Naive thymus-derived CD8-positive, alpha-beta T cell (primary cell): ENCODE measurements around the gene LARGE1. TPM values are rescaled to one million over a fixed set of nuclear protein-coding genes. Genes with fewer than 3 reads are reported as not detected.

ENCODE experiments used
- ATAC-seq, 2 donors: fragments of 150-1000 bp; cut with Tn5 transposase in 1 of 2; sonication (Bioruptor Pico), chemical (Tn5 transposase) in 1 of 2; 1 replicate in 1 of 2; 2 replicates in 1 of 2; pipeline ENCODE4 v1.10.0; 2021; ENCODE audit warnings: mild to moderate bottlenecking in 2 of 2, moderate library complexity in 2 of 2
- POLR2A ChIA-PET: fragments of 350-600 bp; sonication (Branson Sonifier 250); formaldehyde crosslinking; loops from one replicate; lab custom pipeline; 2021; ENCODE audit warnings: antibody characterized with exemption; lab: Charles Lee
- DNase-seq, 10 donors: peaks; one replicate each; pipeline versions ENCODE4 v3.0.0 to v3.0.0-alpha.2; 2020 to 2022
- H3K27ac Mint-ChIP-seq, 10 donors: one replicate each; pipeline ENCODE4 v1.8.0; 2020 to 2022; ENCODE audit warnings: mild to moderate bottlenecking in 10 of 10, mixed read lengths in 10 of 10, moderate library complexity in 4 of 10, inconsistent platforms in 1 of 10
- H3K27me3 Mint-ChIP-seq, 5 donors: one replicate each; pipeline ENCODE4 v1.8.0; 2021 to 2022; ENCODE audit warnings: mixed read lengths in 5 of 5
- H3K36me3 Mint-ChIP-seq, 3 donors: one replicate each; pipeline ENCODE4 v1.8.0; 2020 to 2022; ENCODE audit warnings: mixed read lengths in 3 of 3, mild to moderate bottlenecking in 2 of 3, inconsistent platforms in 1 of 3
- H3K4me1 Mint-ChIP-seq, 4 donors: one replicate each; pipeline ENCODE4 v1.8.0; 2021 to 2022; ENCODE audit warnings: mixed read lengths in 4 of 4
- H3K4me3 Mint-ChIP-seq, 10 donors: one replicate each; pipeline ENCODE4 v1.8.0; 2020 to 2022; ENCODE audit warnings: mild to moderate bottlenecking in 10 of 10, mixed read lengths in 10 of 10, moderate library complexity in 6 of 10, inconsistent platforms in 1 of 10
- H3K9me3 Mint-ChIP-seq, 9 donors: one replicate each; pipeline ENCODE4 v1.8.0; 2020 to 2022; ENCODE audit warnings: mixed read lengths in 9 of 9, mild to moderate bottlenecking in 3 of 9, inconsistent platforms in 1 of 9, moderate library complexity in 1 of 9
- polyA plus RNA-seq, 3 donors: library from polyadenylated mRNA; unstranded; fragments of 300-500 nt; fragmentation: Illumina TruSeq; gene quantifications; one replicate each; pipeline ENCODE4 v1.2.3, GENCODE V29; 2021
- total RNA-seq, 8 experiments: library from RNA in 2 of 8; stranded (reverse) in 2 of 8; gene quantifications; one replicate each; pipeline ENCODE4 v1.2.3 and lab custom pipeline; 2021 to 2026

Gene LARGE1
- total and polyA plus RNA-seq, 5 experiments from 2014 or later, result 0.07 to 3.0 (median 2.6) TPM; not detected in 2

- POLR2A ChIA-PET, result no interaction called here
Observed at GRCh38 chr22:33539202-33539901, 380.9 kb downstream of the LARGE1 start.

GRCh38 chr22:33538277-33538885, 381.9 kb downstream of the LARGE1 start:
- peaks cover 0 to 4% (median 0%) of the 10 kb centered on the region in 5 donors for H3K27me3 Mint-ChIP-seq
- POLR2A ChIA-PET, result no interaction called here

More at GRCh38 chr22:33539202-33539901, 380.9 kb downstream of the LARGE1 start:
- Mint-ChIP-seq H3K4me1 (no peaks in the 10 kb centered on the region), H3K27me3 (no peaks in the 10 kb centered on the region), H3K27ac (no peak overlapping the region), H3K36me3 (peaks cover 0 to 2% (median 0%) of the 10 kb centered on the region in 3 donors), H3K4me3 (no peak overlapping the region), H3K9me3 (peaks cover 0 to 2% (median 0%) of the 10 kb centered on the region in 9 donors)
- ATAC-seq (no peak), DNase-seq (no peak)

GRCh38 chr22:33537059-33537458, 383.2 kb downstream of the LARGE1 start:
- Mint-ChIP-seq H3K27ac (no peak overlapping the region), H3K4me3 (no peak overlapping the region), H3K4me1 (no peaks in the 10 kb centered on the region), H3K27me3 (peaks cover 0 to 4% (median 0%) of the 10 kb centered on the region in 5 donors), H3K36me3 (peaks cover 0 to 2% (median 0%) of the 10 kb centered on the region in 3 donors), H3K9me3 (peaks cover 0 to 7% (median 0%) of the 10 kb centered on the region in 9 donors)
- no peak for DNase-seq
- POLR2A ChIA-PET, result no interaction called here
- ATAC-seq, result no peak

More at GRCh38 chr22:33538277-33538885, 381.9 kb downstream of the LARGE1 start:
- peaks cover 0 to 2% (median 0%) of the 10 kb centered on the region in 3 donors for H3K36me3 Mint-ChIP-seq
- DNase-seq (no peak), ATAC-seq (no peak)
- H3K4me1 Mint-ChIP-seq, result no peaks in the 10 kb centered on the region
- no peak overlapping the region for H3K27ac Mint-ChIP-seq
- H3K9me3 Mint-ChIP-seq, result peaks cover 0 to 7% (median 0%) of the 10 kb centered on the region in 9 donors
- H3K4me3 Mint-ChIP-seq, result no peak overlapping the region

DNA sequence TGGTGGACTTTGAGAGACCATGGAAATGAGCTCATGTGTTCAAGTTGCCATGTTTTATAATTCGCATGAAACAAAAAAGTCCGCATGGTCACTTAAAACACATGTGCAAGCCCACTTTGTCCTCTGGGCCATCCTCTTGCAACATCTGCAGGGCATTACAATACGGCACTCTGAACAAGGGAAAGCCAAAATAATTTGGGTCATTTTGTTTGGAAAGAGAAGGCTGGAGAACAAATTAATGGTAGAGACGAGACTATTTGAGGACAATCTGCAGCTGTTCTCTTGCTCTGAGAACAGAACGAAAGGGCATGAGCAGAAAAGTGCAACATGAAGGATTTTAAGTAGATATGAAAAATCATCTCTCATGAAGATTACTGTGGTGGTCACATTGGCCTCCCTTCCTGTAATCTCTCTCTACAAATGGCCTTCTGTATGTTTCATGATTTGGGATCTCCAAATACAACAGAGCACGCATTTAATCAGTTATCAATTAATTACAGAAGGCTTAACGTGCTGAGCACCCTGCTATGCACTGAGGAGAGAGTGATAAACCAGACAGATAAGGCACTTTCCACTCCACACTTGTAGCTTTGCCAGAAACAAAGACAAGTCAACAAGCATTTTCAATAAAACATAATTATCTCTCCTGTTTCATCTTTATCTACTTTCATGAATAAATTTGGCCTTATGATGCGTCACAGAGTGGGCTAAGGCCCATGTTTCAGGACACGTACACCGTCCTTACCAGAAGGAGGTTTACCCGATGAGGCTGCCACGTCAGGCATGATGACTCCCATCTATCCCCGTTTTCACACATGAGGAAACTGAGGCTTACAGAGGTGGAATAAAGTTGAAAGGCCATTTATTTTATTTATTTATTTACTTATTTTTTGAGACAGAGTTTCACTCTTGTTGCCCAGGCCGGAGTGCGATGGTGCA, 384.1 kb downstream of the LARGE1 start:
- no peak overlapping the region for H3K27ac Mint-ChIP-seq
- no peak for DNase-seq

DNA sequence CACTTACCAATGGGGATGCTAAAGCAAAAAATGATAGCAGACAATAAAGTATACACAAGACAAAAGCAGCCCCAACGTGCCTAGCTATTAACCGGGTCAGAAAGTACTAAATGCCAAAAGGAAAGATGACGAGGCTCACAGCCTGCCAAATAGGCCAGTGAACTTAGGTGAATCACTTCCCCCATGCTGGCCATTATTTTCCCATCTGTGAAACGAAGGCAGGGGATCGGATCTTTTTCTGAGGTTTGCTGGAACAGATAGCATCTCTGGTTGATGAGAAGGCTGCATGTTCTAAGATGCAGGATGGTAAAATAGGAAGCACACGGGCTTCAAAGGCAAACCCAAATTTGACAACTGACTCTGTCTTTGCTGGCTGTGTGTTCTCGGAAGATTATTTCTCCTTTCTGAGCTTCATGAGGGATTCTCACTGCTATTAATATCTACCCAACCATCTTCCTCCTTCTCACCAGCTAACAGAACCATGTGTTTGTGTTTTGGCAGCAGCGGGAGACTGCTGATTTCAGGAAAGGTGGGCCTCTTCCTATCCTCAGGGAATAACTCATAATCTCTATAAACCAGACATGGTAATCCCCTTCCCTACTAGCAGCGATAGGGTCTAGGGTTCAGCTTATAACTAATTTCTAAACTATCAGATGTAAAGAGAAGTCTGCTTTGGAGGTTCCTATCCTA, 390.7 kb downstream of the LARGE1 start:
- POLR2A ChIA-PET, result no interaction called here
- peaks cover 0 to 4% (median 1%) of the 10 kb centered on the region in 5 donors for H3K27me3 Mint-ChIP-seq

More for the DNA sequence above, 384.1 kb downstream of the LARGE1 start:
- ATAC-seq, result no peak
- H3K4me3 Mint-ChIP-seq, result no peak overlapping the region
- H3K4me1 Mint-ChIP-seq, result no peaks in the 10 kb centered on the region
- H3K36me3 Mint-ChIP-seq, result peaks cover 0 to 2% (median 0%) of the 10 kb centered on the region in 3 donors
- peaks cover 0 to 7% (median 0%) of the 10 kb centered on the region in 9 donors for H3K9me3 Mint-ChIP-seq
- peaks cover 0 to 4% (median 1%) of the 10 kb centered on the region in 5 donors for H3K27me3 Mint-ChIP-seq
- POLR2A ChIA-PET, result no interaction called here

GRCh38 chr22:33528183-33528582, 392.1 kb downstream of the LARGE1 start:
- Mint-ChIP-seq H3K27me3 (peaks cover 0 to 3% (median 0%) of the 10 kb centered on the region in 5 donors), H3K4me1 (peaks cover 0 to 18% (median 0%) of the 10 kb centered on the region in 4 donors), H3K4me3 (no peak overlapping the region), H3K27ac (no peak overlapping the region), H3K9me3 (peaks cover 0 to 11% (median 0%) of the 10 kb centered on the region in 9 donors), H3K36me3 (no peaks in the 10 kb centered on the region)
- ATAC-seq (no peak), DNase-seq (no peak)
- POLR2A ChIA-PET, result no interaction called here

More for the DNA sequence above, 390.7 kb downstream of the LARGE1 start:
- Mint-ChIP-seq H3K4me1 (peaks cover 0 to 6% (median 0%) of the 10 kb centered on the region in 4 donors), H3K36me3 (no peaks in the 10 kb centered on the region), H3K4me3 (no peak overlapping the region), H3K9me3 (peaks cover 0 to 18% (median 0%) of the 10 kb centered on the region in 9 donors), H3K27ac (no peak overlapping the region)
- no peak for DNase-seq
- ATAC-seq, result no peak

DNA sequence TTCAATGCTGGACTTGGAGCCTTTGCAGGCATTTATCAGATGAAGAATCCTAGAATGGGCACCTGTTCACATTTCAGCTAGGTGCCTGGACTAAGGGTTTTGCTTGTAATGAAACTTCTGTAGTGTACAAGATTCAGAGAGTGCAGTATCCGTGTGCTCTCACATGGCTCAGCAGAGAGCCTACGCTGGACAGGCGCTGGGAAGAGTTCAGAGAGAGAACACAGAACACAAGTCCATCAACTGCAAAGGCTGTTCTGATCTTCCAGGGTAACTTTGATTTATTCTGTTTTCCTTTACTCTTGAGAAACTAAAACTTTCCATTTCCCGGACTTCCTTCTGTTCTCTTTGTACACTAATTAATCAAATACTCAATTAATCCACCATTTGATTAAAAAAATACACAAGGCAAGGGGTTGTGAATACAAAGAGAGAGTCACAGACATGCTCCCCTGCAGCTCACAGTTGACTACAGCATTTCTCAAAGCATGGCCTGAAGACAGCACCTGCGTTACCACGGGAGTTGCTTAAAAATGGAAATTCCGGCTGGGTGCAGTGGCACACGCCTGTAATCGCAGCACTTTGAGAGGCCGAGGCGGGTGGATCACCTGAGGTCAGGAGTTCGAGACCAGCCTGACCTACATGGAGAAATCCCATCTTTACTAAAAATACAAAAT, 393.7 kb downstream of the LARGE1 start:
- ATAC-seq (no peak), DNase-seq (no peak)
- Mint-ChIP-seq H3K4me3 (no peak overlapping the region), H3K4me1 (peaks cover 0 to 27% (median 0%) of the 10 kb centered on the region in 4 donors), H3K9me3 (peaks cover 0 to 11% (median 3%) of the 10 kb centered on the region in 9 donors), H3K27ac (no peak overlapping the region), H3K36me3 (no peaks in the 10 kb centered on the region), H3K27me3 (peaks cover 0 to 1% (median 0%) of the 10 kb centered on the region in 5 donors)
- POLR2A ChIA-PET, result no interaction called here

DNA sequence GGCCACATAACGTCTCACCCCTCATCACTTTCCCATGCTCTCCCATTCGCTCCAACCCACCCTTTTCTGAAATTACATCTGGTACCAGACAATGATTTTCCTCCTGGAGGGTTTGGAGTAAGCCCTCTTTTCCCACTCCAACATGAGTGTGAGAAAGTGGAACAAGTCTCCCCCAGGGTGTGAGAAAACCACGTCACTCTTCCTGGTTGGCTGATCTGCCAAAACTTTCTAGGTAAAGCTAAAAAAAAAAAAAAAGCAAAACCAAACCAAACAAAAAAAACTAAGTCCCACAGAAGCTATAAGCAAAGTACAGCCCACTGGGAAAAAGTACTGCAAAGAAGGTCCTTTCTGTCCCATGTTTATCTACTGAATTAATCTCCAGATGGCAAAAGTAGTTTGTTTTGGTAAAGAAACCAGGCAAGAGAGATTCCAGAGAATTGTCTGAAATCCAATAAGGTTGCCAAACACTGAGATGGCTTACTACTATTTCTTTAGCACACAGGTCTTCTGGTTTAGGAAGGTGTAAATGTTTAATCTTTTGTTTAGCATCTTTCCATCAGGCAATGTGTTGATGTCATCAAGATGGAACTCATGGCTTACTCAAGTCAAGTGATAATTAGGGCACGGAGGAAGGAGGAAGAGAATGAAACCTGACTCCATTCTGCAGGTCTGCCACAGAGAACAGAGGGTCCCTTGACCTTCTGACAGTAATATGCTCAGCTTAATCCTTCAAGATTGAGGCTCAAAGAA, 395.6 kb downstream of the LARGE1 start:
- DNase-seq, result no peak
- Mint-ChIP-seq H3K9me3 (peaks cover 0 to 10% (median 3%) of the 10 kb centered on the region in 9 donors), H3K36me3 (no peaks in the 10 kb centered on the region), H3K4me3 (no peak overlapping the region), H3K4me1 (peaks cover 0 to 38% (median under 1%) of the 10 kb centered on the region in 4 donors), H3K27me3 (no peaks in the 10 kb centered on the region), H3K27ac (peak overlapping the region in 1 of 10 donors; percentile 31)
- no peak for ATAC-seq
- POLR2A ChIA-PET, result no interaction called here

DNA sequence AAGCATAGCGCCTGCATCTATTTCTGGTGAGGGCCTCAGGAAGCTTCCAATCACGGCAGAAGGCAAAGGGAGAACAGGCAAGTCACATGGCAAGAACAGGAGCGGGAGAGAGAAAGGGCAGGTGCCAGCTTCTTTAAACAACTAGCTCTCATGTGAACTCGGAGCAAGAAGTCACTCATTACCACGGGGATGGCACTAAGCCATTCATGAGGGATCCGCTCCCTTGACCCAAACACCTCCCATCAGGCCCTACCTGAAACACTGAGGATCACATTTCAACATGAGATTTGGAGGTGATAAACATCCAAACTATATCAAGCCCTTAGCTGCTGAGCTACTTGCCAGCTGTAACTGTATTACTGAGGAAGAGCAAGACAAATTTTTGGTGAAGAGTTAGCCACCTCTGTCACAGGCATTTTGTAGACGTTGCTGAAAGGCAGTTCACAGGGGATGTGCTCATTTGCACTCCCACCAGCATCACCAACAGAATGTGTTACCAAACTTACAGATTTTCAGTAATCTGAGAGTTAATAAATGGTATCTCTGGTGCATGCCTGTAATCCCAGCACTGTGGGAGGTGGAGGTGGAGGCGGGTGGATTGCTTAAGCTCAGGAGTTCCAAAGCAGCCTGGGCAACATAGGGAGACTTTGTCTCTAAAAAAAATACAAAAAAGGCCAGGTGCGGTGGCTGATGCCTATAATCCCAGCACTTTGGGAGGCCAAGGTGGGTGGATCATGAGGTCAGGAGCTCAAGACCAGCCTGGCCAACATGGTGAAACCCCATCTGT, 398.2 kb downstream of the LARGE1 start:
- Mint-ChIP-seq H3K9me3 (peaks cover 0 to 10% (median 0%) of the 10 kb centered on the region in 9 donors), H3K27me3 (no peaks in the 10 kb centered on the region), H3K4me3 (no peak overlapping the region), H3K36me3 (no peaks in the 10 kb centered on the region), H3K27ac (no peak overlapping the region), H3K4me1 (peaks cover 0 to 44% (median 4%) of the 10 kb centered on the region in 4 donors)
- ATAC-seq, result no peak
- DNase-seq, result no peak
- POLR2A ChIA-PET, result no interaction called here

DNA sequence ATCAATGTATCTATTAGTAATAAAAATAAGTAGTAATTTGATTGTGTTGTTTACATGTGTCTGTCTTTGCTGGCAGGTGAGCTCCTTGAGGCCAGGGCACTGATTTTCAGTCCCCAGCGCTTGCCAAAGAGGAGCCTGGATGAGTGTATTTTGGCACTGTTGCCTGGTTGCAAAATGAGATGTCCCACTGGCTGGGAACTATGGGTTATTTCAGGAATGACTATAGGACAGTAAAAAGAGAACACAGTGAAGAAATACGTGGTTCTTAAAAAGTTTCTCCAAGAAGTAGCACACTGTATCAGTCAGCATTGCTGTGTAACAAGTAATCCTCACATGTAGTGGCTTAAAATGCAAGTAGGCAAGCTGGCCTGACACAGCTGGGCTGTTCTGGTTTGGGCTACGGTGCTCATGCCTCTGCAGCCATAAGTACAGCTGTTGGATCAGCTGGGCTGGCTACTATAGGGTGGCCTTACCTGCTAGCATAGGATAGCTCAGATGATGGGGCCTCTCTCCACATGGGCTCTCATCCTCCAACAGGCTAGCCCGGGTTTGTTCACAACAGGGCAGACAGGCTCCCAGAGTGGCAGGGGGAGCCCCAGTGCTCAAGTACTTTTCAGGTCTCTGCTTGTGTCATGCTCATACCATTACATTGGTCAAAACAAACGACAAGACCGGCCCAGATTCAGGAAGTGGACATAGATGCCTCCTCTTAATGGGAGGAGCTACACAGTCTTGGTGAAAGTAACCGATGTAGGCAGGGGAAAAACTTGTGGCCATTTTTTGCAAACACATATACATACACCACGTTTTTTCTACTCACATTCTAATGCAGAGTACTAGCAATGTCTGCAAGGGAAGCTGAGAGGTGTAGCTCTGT, 399.1 kb downstream of the LARGE1 start:
- Mint-ChIP-seq H3K27ac (peak overlapping the region in 1 of 10 donors; percentile 7), H3K9me3 (peaks cover 0 to 10% (median 0%) of the 10 kb centered on the region in 9 donors), H3K4me1 (peaks cover 0 to 44% (median 4%) of the 10 kb centered on the region in 4 donors), H3K27me3 (no peaks in the 10 kb centered on the region), H3K36me3 (no peaks in the 10 kb centered on the region), H3K4me3 (no peak overlapping the region)
- POLR2A ChIA-PET, result no interaction called here
- DNase-seq, result no peak
- ATAC-seq, result no peak
